Spleen (tissue), 7 donors: Measurements from ENCODE around the gene PEX11A.

Experiments
- CTCF ChIP-seq, 11 experiments: fragments of 200-600 bp in 7 of 11; fragments of 450-650 bp in 4 of 11; sonication (generic) in 4 of 11; IDR thresholded peaks in 8 of 11; conservative IDR thresholded peaks in 3 of 11; 1 replicate in 7 of 11; 2 replicates in 4 of 11; pipeline versions ENCODE4 v1.4.0 to v1.8.0; 2016 to 2021; ENCODE audit warnings: antibody characterized with exemption in 11 of 11, inconsistent platforms in 4 of 11, mild to moderate bottlenecking in 1 of 11
- POLR2A ChIP-seq, 3 donors: fragments of 450-650 bp; IDR thresholded peaks; one replicate each; pipeline ENCODE4 v1.5.1; 2017; ENCODE audit warnings: antibody characterized with exemption in 3 of 3, mild to moderate bottlenecking in 1 of 3
- POLR2AphosphoS5 ChIP-seq, 3 donors: sonication (generic); formaldehyde crosslinking; IDR thresholded peaks; one replicate each; pipeline ENCODE4 v1.5.1; 2017; ENCODE audit warnings: antibody characterized with exemption in 3 of 3
- donor health status: DM: no; HTN: no; CAD: no; lungs with moderate emphysema.
- donor health status: DM: no; HTN: no; CAD: no.
- donor health status: DM: no; HTN: no; CAD: no.

DNA sequence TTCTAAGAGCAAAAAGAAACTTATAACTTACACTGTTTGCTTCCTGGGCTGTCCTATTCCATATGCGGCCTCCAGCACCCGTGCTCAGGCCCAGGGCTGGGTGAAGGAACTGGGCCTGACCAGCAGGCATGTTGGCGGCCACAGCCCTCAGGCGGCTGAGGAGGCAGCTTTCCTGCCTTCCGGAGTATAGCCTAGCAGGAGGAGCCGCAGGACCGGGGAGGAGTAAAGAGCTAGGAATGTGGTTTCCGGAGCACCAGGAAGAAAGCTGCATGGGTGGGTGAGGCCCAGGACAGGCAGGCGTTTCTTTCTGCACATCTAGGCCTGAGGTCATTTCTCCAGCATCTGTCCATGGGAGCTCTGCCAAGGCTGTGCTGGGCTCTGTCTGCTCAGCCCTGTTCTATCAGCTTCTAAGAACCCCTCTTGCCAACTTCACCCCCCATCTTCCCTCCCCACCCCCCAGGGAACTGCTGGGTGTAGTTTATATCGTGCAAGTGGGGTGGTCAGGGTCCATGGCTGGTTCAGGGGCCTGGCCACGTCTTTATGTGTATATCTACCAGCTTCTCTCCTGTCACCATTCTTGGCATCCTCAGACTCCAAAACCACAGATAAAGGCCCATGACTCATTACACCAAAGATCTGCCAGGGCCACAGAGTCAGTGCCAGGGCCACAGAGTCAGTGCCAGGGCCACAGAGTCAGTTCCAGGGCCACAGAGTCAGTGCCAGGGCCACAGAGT is 27.5 kb downstream of the PEX11A start:
- TF ChIP-seq CTCF (IDR thresholded peaks at IDR 0.05 in 8 of 11, conservative IDR thresholded peaks at IDR 0.05 in 3 of 11) (no peak), POLR2AphosphoS5 (IDR thresholded peaks at IDR 0.05) (peak; percentile 40 to 64 (median 58)), POLR2A (IDR thresholded peaks at IDR 0.05) (no peak)
